ENCODE data around the gene PPP5C.
A peak's percentile ranks its signal among the peaks of the same experiment; 100 is the strongest.
"Not testable (repeated sequence)": the region's sequence is repeated elsewhere in the genome, so short reads cannot be mapped to it uniquely, and the experiment has no call there.

PPP5C gene

DNA sequence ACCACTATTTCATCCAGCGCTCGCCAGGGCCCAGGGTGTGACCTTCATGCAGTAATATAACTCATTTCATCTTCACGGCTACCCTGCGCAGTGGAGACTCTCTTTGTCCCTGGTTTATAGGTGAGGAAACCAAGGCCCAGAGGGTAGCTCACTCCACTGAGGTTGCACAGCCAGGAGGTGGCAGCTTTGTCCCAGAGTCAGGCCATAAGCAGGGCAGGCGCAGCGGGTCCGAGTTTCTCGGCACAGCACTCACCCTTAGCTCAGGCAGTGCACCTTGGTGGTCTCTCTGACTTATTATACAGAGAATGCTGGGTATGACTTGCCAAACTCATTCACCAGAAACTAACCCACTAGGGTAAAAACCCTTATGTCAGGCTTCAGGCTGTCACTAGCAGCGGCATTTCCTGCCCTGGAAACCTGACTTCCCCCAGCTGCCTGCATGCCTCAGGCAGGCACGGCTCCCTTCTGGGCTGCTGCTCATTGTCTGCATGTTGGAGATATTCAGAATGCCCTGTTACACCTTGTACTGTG, 24.5 kb downstream of the PPP5C start:
- TF ChIP-seq, protein P1, sequence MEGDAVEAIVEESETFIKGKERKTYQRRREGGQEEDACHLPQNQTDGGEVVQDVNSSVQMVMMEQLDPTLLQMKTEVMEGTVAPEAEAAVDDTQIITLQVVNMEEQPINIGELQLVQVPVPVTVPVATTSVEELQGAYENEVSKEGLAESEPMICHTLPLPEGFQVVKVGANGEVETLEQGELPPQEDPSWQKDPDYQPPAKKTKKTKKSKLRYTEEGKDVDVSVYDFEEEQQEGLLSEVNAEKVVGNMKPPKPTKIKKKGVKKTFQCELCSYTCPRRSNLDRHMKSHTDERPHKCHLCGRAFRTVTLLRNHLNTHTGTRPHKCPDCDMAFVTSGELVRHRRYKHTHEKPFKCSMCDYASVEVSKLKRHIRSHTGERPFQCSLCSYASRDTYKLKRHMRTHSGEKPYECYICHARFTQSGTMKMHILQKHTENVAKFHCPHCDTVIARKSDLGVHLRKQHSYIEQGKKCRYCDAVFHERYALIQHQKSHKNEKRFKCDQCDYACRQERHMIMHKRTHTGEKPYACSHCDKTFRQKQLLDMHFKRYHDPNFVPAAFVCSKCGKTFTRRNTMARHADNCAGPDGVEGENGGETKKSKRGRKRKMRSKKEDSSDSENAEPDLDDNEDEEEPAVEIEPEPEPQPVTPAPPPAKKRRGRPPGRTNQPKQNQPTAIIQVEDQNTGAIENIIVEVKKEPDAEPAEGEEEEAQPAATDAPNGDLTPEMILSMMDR (conservative IDR thresholded peaks at IDR 0.05; ENCODE audit: control insufficient read depth, insufficient read depth, low read depth, low read length), result no peak
- no peak overlapping the region for H3K4me3 ChIP-seq (ENCODE audit: control insufficient read depth, low read depth, low read length)
- no peak for DNase-seq (ENCODE audit: low read depth)

GRCh38 chr19:46372901-46373490, 26.1 kb downstream of the PPP5C start:
- no peak overlapping the region for H3K4me3 ChIP-seq (ENCODE audit: control insufficient read depth, low read depth, low read length)
- TF ChIP-seq, protein P1 (conservative IDR thresholded peaks at IDR 0.05; ENCODE audit: control insufficient read depth, insufficient read depth, low read depth, low read length), result peak; percentile 39
- DNase-seq (ENCODE audit: low read depth), result peak; percentile 62

- no peak overlapping the region for H3K4me3 ChIP-seq (ENCODE audit: control insufficient read depth, low read depth, low read length)
- peak; percentile 21 for DNase-seq (ENCODE audit: low read depth)
- TF ChIP-seq, protein P1 (conservative IDR thresholded peaks at IDR 0.05; ENCODE audit: control insufficient read depth, insufficient read depth, low read depth, low read length), result no peak
These were observed 26.8 kb downstream of the PPP5C start for GRCh38 chr19:46373491-46374359.

- no peak for DNase-seq (ENCODE audit: low read depth)
- TF ChIP-seq, protein P1 (conservative IDR thresholded peaks at IDR 0.05; ENCODE audit: control insufficient read depth, insufficient read depth, low read depth, low read length), result no peak
- no peak overlapping the region for H3K4me3 ChIP-seq (ENCODE audit: control insufficient read depth, low read depth, low read length)
These were observed 27.9 kb downstream of the PPP5C start for GRCh38 chr19:46374536-46375475.

GRCh38 chr19:46375476-46376067, 28.7 kb downstream of the PPP5C start:
- not testable (repeated sequence) for DNase-seq (ENCODE audit: low read depth); H3K4me3 ChIP-seq (ENCODE audit: control insufficient read depth, low read depth, low read length)

DNA sequence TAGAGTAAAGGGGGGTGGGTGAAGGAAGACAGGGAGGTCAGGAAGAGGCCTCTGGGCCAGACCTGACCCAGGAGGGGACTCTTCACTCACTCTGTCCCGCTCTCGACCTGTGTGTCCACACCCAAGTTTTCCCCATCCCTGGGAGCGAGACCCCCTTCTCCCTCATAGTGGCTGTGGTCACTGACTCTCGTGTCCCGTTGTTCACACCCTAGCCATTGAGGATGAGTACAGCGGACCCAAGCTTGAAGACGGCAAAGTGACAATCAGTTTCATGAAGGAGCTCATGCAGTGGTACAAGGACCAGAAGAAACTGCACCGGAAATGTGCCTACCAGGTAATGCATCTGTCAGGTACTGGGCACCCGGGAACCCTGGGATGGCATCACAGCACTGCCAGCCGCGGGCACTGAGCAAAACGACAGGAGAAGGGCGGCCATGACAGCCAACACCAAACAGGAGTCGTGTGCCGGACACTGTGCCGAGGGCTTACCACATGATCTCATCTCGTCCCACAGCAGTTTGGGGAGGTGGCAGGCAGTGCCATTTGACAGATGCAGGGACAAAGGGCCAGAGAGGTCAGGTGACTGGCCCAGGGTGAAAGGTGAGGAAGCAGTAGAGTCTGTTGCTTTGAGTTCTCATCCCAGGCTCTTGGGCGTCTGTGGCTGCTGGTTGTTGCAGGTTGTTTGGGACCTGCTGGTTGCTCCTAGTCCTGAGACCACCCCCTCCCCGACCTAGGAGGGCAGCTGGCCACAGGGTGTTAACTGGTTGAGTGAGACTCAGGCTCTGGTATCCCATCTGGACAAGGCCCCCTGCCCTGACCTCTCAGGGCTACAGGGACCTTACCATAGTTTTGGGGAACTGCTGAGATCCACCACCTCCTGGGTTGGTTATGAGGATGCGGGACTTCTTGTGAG, 29.6 kb downstream of the PPP5C start:
- DNase-seq (ENCODE audit: low read depth), result no peak
- H3K4me3 ChIP-seq (ENCODE audit: control insufficient read depth, low read depth, low read length), result no peak overlapping the region
- TF ChIP-seq, protein P1 (conservative IDR thresholded peaks at IDR 0.05; ENCODE audit: control insufficient read depth, insufficient read depth, low read depth, low read length), result no peak

Measured in fibroblast of mammary gland (primary cell).